22Rv1 (cell line): ENCODE data around the gene NPAS2.

Experiments used
- ZFX ChIP-seq: fragments of 450-650 bp; IDR thresholded peaks from 2 replicates; pipeline ENCODE4 v1.6.1; 2017; ENCODE audit warnings: antibody characterized with exemption, borderline replicate concordance
- TF ChIP-seq, protein P1 (sequence below): fragments of 450-650 bp; IDR thresholded peaks from 2 replicates; pipeline ENCODE4 v1.5.1; 2017; ENCODE audit warnings: mild to moderate bottlenecking

DNA sequence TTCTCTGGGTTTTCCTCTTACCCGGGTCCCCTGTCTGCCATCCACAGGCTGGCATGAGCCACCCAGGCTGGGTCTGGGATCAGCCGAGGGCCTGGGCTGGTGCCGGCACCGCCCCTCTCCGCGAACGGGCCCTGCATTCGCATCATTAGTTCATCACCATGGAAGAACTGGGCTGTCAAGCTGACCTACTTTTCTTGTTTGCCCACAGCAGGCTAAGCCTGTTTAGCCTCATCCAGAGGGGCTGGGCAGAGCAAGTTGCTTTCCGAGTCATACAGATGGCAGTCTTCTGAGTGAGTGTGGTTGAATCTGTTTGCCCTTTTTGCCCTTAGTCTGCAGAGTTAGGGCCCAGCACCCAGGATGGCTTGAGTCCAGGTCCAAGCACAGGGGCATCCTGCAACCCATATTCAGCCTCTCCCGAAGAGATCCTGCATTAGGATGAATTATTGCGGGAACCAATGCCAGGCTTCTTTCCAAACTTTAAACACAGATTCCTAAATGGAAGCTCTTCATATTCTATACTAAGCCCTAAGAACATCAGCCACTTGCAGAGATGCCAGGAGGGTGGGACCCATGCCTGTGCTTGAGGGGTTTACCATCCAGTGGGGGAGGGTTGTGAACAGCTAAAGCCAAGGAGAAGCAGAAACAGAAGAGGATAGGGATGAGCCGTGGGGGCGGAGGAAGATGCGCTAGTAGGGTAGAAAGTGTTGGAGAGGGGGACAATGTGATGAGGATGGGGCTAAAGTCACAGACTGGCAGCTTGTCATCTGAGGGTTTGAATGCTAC lies 68.0 kb downstream of the NPAS2 start:
- TF ChIP-seq, protein P1, sequence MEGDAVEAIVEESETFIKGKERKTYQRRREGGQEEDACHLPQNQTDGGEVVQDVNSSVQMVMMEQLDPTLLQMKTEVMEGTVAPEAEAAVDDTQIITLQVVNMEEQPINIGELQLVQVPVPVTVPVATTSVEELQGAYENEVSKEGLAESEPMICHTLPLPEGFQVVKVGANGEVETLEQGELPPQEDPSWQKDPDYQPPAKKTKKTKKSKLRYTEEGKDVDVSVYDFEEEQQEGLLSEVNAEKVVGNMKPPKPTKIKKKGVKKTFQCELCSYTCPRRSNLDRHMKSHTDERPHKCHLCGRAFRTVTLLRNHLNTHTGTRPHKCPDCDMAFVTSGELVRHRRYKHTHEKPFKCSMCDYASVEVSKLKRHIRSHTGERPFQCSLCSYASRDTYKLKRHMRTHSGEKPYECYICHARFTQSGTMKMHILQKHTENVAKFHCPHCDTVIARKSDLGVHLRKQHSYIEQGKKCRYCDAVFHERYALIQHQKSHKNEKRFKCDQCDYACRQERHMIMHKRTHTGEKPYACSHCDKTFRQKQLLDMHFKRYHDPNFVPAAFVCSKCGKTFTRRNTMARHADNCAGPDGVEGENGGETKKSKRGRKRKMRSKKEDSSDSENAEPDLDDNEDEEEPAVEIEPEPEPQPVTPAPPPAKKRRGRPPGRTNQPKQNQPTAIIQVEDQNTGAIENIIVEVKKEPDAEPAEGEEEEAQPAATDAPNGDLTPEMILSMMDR: no peak
- no peak for TF ChIP-seq ZFX
